ENCODE data around the gene MGAT4C. TPM values are rescaled to one million over a fixed set of nuclear protein-coding genes. Genes with fewer than 3 reads are reported as not detected.
"Not testable (repeated sequence)": the region's sequence is repeated elsewhere in the genome, so short reads cannot be mapped to it uniquely, and the experiment has no call there.

The MGAT4C gene
- total RNA-seq, 2 donors from 2014 or later = not detected

DNA sequence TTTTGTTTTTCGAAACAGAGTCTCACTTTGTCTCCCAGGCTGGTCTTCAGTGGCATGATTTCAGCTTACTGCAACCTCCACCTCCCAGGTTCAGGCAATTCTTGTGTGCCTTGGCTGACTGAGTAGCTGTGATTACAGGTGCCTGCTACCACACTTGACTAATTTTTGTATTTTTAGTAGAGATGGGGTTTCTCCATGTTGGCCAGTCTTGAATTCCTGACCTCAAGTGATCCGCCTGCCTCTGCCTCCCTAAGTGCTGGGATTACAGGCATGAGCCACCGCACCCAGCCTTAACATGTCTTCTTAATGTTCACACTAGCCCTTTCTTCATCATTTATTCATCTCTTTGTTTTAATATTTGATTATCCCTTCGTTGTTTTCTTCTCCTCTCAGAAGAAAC, 197.1 kb downstream of the MGAT4C start:
- not testable (repeated sequence) for ATAC-seq; H3K36me3 Mint-ChIP-seq (ENCODE audit: low read depth); H3K27ac Mint-ChIP-seq; H3K9me3 ChIP-seq (ENCODE audit: control insufficient read depth, low read length, poor library complexity, severe bottlenecking); H3K4me3 Mint-ChIP-seq; DNase-seq; H3K4me1 Mint-ChIP-seq; H3K27me3 Mint-ChIP-seq

DNA sequence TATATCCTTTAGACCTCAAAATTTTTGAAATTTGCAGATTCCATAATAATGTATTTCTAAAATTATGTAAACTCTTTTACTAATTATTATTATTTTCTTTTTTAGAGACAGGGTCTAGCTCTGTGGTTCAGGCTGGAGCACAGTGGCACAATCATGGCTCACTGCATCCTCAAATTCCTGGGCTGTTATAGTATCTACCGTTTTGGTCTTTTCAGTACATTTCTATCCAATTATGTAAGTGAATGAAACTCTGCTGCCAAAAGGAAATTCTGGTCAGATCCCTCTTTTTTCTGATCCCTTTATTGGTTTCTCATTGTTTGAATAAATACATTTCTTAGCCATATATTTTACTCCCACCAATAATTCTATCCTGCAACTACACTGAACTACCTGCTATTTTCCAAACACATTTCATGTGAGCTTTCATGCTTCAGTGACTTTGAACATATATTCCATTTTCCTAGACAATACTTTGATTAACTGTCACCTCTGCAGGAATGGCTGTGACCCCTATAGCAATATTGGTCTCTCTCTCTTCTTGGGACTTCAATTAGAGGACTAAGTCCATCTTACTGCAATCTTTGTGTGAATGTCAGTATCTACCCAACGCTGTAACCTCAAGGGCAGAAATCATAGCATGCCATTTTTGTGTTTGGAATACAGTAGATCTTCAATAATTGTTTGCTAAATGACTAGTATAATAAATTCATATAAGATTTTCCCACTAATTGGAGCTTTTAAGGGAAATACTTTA, 198.9 kb downstream of the MGAT4C start:
- Mint-ChIP-seq H3K4me3 (no peak overlapping the region), H3K36me3 (ENCODE audit: low read depth) (no peaks in the 10 kb centered on the region)
- no peak for ATAC-seq

DNA sequence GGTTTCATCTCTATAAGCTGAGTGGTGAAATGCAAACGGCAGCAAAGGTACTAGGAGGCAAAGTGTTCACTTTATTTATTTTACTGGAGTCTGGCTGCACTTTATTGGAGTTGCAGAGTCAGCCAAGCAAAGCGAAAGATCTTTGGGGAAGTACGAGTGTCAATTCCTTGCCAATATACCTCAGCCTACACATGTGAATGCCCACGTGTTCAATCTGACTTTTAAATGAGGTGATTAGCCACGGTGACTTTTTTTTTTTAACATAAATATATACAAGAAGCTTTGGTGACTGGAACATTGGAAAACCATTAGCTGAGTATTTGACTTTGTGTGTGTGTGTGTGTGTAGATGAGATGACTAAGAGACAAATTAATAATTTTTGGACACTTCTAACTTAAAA, 203.3 kb downstream of the MGAT4C start:
- no peaks in the 10 kb centered on the region for H3K9me3 ChIP-seq (ENCODE audit: control insufficient read depth, low read length, poor library complexity, severe bottlenecking)
- no peak for DNase-seq
- no peak for ATAC-seq
- no peak overlapping the region for H3K4me3 Mint-ChIP-seq
- no peak overlapping the region for H3K27ac Mint-ChIP-seq
- H3K4me1 Mint-ChIP-seq = no peaks in the 10 kb centered on the region
- H3K36me3 Mint-ChIP-seq (ENCODE audit: low read depth) = no peaks in the 10 kb centered on the region
- H3K27me3 Mint-ChIP-seq = no peaks in the 10 kb centered on the region

More for the DNA sequence above, 198.9 kb downstream of the MGAT4C start:
- DNase-seq = no peak
- Mint-ChIP-seq H3K4me1 (no peaks in the 10 kb centered on the region), H3K27ac (no peak overlapping the region), H3K27me3 (no peaks in the 10 kb centered on the region)
- no peaks in the 10 kb centered on the region for H3K9me3 ChIP-seq (ENCODE audit: control insufficient read depth, low read length, poor library complexity, severe bottlenecking)

DNA sequence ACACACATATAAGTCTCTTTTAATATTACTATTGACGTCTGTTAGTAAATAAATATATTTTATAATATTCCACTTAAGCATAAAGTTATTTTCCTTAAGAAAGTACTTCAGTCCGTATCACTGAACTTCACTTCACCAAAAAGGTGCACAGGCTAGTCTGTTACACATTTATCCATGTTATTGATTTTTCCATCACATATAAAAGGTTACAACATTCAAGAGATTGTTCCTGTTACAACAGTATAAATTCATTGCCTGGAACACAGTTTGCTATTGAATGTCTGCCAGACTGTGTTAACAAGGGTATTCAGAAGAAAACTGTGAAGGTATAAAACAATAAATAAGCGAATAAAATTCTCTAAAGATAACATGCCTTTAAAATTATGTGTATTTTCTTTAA, 206.2 kb downstream of the MGAT4C start:
- Mint-ChIP-seq H3K4me3 (no peak overlapping the region), H3K27ac (no peak overlapping the region), H3K27me3 (no peaks in the 10 kb centered on the region), H3K4me1 (no peaks in the 10 kb centered on the region), H3K36me3 (ENCODE audit: low read depth) (no peaks in the 10 kb centered on the region)
- no peak for ATAC-seq
- H3K9me3 ChIP-seq (ENCODE audit: control insufficient read depth, low read length, poor library complexity, severe bottlenecking) = no peaks in the 10 kb centered on the region
- DNase-seq = no peak

DNA sequence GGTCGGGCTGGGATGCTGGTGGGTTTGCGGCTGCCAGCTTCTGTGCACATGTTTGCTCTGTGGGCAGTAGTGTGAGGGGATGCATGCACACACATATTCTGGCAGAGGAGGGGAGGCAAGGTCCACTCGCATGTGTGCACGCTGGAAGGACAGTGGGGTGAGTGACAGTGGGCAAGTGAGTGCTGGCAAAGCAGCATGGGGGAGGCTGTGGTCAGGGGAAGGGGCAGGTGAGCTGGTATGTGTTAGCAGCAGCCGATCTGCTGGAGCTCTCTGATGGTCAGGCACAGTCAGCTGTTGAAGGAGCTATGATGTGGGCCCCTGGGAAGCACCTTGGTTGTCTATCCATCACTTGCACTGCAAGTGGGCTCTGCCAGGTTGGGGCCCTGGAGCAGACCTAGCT, 211.8 kb downstream of the MGAT4C start:
- Mint-ChIP-seq H3K36me3 (ENCODE audit: low read depth) (no peaks in the 10 kb centered on the region), H3K27me3 (no peaks in the 10 kb centered on the region), H3K4me3 (no peak overlapping the region), H3K27ac (no peak overlapping the region), H3K4me1 (no peaks in the 10 kb centered on the region)
- DNase-seq (no peak), ATAC-seq (no peak)
- H3K9me3 ChIP-seq (ENCODE audit: control insufficient read depth, low read length, poor library complexity, severe bottlenecking) = no peaks in the 10 kb centered on the region

DNA sequence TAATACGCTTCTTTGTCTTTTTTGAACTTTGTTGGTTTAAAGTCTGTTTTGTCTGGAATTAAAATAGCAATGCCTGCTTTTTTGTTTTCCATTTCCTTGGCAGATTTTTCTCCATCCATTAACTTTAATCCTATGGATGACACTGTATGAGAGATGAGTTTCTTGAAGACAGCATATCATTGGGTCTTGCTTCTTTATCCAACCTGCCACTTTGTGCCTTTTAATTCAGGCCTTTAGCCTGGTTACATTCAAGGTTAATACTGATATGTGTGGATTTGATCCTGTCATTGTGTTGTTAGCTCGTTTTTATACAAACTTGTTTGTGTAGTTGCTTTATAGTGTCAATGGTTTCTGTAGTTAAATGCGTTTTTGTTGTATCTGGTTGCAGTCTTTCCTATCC, 214.1 kb downstream of the MGAT4C start:
- H3K4me3 Mint-ChIP-seq = no peak overlapping the region
- H3K27ac Mint-ChIP-seq = no peak overlapping the region
- H3K4me1 Mint-ChIP-seq = no peaks in the 10 kb centered on the region
- DNase-seq = no peak
- ATAC-seq = no peak
- H3K36me3 Mint-ChIP-seq (ENCODE audit: low read depth) = no peaks in the 10 kb centered on the region
- H3K27me3 Mint-ChIP-seq = no peaks in the 10 kb centered on the region
- H3K9me3 ChIP-seq (ENCODE audit: control insufficient read depth, low read length, poor library complexity, severe bottlenecking) = no peaks in the 10 kb centered on the region

DNA sequence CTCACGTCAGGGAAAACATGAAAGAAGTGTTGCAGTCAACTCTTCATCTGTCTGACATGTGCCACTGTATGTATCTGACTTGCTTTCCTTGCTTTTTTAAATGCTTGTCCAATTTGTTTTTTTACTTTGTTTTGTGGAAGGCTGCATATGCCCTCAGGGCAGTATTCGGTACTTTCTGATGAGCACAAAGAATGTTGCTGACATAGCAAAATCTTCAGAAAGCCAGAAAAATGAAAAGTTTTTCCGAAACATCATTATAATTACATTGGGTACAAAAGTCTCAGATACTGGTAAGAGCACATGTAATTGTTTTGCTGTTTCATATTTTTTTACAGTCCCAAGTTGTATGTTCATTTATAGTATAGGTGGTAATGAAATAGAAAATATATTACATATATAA, 237.8 kb downstream of the MGAT4C start:
- no peaks in the 10 kb centered on the region for H3K9me3 ChIP-seq (ENCODE audit: control insufficient read depth, low read length, poor library complexity, severe bottlenecking)
- ATAC-seq = no peak
- no peaks in the 10 kb centered on the region for H3K36me3 Mint-ChIP-seq (ENCODE audit: low read depth)
- H3K27me3 Mint-ChIP-seq = no peaks in the 10 kb centered on the region
- no peak for DNase-seq
- H3K4me3 Mint-ChIP-seq = no peak overlapping the region
- H3K4me1 Mint-ChIP-seq = no peaks in the 10 kb centered on the region
- H3K27ac Mint-ChIP-seq = no peak overlapping the region

DNA sequence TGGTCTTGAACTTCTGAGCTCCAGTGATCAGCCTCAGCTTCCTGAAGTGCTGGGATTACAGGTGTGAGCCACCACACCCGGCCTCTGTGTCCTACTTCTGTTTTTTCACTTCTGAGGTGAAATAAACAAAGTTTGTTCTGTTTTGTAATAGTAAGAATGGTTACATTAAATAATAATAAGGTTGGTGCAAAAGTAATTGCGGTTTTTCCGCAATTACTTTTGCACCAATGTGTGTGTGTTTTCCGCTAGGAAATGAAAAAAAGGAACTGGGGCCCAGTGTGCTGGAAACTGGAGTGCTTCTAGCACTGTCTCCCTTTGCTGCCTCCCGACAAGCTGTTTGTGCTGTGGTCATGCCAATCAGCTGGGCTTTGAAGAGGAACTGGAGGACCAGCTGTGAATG, 241.2 kb downstream of the MGAT4C start:
- Mint-ChIP-seq H3K4me1 (no peaks in the 10 kb centered on the region), H3K27me3 (no peaks in the 10 kb centered on the region), H3K36me3 (ENCODE audit: low read depth) (no peaks in the 10 kb centered on the region), H3K4me3 (no peak overlapping the region), H3K27ac (no peak overlapping the region)
- DNase-seq = no peak
- no peak for ATAC-seq
- no peaks in the 10 kb centered on the region for H3K9me3 ChIP-seq (ENCODE audit: control insufficient read depth, low read length, poor library complexity, severe bottlenecking)

DNA sequence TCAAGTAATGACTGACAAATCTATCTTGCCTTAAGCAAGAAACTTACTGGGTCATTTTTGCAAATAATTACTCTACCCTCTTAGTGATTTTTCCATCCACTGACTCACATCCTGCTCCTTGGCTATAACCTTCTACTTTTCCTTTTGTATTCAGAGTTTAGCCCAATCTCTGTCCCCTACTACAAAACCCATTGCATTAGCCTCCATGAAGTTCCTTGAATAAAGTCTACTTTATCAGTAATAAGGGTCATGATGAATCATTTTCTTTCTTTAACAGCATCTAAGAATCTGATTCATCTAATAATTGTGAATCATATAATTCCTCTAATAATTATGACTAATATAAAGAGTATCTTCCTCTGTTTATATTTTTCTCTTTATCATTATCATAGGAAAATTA, 249.5 kb downstream of the MGAT4C start:
- ATAC-seq = no peak
- H3K36me3 Mint-ChIP-seq (ENCODE audit: low read depth) = no peaks in the 10 kb centered on the region
- H3K9me3 ChIP-seq (ENCODE audit: control insufficient read depth, low read length, poor library complexity, severe bottlenecking) = no peaks in the 10 kb centered on the region
- H3K4me1 Mint-ChIP-seq = no peaks in the 10 kb centered on the region
- H3K27ac Mint-ChIP-seq = no peak overlapping the region
- no peaks in the 10 kb centered on the region for H3K27me3 Mint-ChIP-seq
- no peak for DNase-seq
- H3K4me3 Mint-ChIP-seq = no peak overlapping the region

DNA sequence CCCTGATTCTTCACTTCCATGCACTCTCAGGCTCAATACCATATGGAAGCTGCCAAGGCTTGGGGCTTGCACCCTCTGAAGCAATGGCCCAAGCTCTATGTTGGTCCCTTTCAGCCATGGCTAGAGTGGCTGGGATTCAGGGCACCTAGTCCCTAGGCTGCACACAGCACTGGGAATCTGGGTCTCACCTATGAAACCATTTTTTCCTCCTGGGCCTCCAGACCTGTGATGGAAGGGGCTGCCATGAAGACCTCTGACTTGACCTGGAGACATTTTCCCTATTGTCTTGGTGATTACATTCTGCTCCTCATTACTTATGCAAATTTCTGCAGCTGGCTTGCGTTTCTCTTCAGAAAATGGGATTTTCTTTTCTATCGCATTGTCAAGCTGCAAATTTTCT, 258.1 kb downstream of the MGAT4C start:
- no peak for DNase-seq
- no peak for ATAC-seq
- no peaks in the 10 kb centered on the region for H3K4me1 Mint-ChIP-seq
- H3K9me3 ChIP-seq (ENCODE audit: control insufficient read depth, low read length, poor library complexity, severe bottlenecking) = no peaks in the 10 kb centered on the region
- no peaks in the 10 kb centered on the region for H3K27me3 Mint-ChIP-seq
- no peak overlapping the region for H3K4me3 Mint-ChIP-seq
- H3K27ac Mint-ChIP-seq = no peak overlapping the region
- no peaks in the 10 kb centered on the region for H3K36me3 Mint-ChIP-seq (ENCODE audit: low read depth)

DNA sequence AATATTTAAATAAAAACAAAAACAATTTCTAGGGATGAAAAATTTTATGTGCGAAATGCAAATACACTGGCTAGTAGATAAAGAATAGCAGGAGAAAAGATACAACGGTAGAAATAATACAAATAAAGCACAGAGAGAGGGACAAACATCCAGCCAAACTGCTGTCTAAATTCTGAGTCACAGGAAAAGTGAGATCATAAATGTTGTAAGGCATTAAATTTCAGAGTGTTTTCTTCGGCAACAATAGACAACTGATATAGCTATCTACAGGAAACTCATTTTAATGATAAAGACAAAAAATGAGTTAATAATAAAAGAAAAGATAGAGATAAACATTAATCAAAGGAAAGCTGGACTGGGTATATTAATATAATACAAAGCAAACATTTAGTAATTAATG, 259.9 kb downstream of the MGAT4C start:
- Mint-ChIP-seq H3K27me3 (no peaks in the 10 kb centered on the region), H3K4me1 (no peaks in the 10 kb centered on the region), H3K36me3 (ENCODE audit: low read depth) (no peaks in the 10 kb centered on the region), H3K4me3 (no peak overlapping the region), H3K27ac (no peak overlapping the region)
- ATAC-seq = no peak
- no peaks in the 10 kb centered on the region for H3K9me3 ChIP-seq (ENCODE audit: control insufficient read depth, low read length, poor library complexity, severe bottlenecking)
- no peak for DNase-seq

DNA sequence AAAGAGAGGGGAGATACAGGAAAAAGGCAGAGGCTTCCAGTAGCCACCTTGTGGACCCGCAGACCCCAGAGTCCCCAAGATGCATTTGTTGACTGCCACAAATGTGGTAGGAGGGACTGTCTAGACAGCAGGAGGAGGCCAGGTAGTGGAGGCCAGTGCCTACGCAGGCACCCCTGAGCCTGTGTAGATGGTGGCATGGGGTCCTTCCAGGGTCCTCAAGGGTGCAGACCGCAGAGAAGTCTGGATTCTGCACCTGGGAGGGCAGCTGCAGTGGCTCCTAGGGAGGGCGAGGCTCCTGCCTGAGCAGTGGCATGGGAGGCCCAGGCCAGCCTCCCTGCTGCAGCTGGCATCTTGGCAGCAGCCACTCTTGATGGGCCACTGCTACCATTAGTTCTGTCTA, 262.4 kb downstream of the MGAT4C start:
- H3K9me3 ChIP-seq (ENCODE audit: control insufficient read depth, low read length, poor library complexity, severe bottlenecking) = no peaks in the 10 kb centered on the region
- DNase-seq (no peak), ATAC-seq (no peak)
- no peaks in the 10 kb centered on the region for H3K4me1 Mint-ChIP-seq
- H3K4me3 Mint-ChIP-seq = no peak overlapping the region
- no peaks in the 10 kb centered on the region for H3K36me3 Mint-ChIP-seq (ENCODE audit: low read depth)
- no peak overlapping the region for H3K27ac Mint-ChIP-seq
- H3K27me3 Mint-ChIP-seq = no peaks in the 10 kb centered on the region

DNA sequence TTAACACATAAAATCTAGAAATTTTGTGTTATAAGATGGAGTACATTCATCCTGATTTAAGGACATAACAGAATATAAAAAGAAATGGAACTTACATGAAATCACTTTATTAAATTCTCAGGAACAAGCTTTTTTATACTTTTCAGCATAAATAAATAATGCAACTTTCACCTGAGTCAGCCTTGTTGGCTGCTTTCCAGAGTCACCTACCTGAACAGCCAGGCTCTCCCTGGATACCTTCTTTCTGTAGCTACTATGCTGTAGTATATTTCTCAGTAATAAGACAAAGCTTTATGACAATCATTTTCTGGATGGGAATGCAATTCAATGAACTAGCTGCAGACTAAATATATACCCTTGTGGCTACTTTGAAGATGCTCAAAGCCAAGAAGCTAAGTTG, 270.2 kb downstream of the MGAT4C start:
- no peaks in the 10 kb centered on the region for H3K9me3 ChIP-seq (ENCODE audit: control insufficient read depth, low read length, poor library complexity, severe bottlenecking)
- DNase-seq = no peak
- Mint-ChIP-seq H3K36me3 (ENCODE audit: low read depth) (no peaks in the 10 kb centered on the region), H3K4me1 (no peaks in the 10 kb centered on the region), H3K4me3 (no peak overlapping the region), H3K27ac (no peak overlapping the region), H3K27me3 (no peaks in the 10 kb centered on the region)
- no peak for ATAC-seq

DNA sequence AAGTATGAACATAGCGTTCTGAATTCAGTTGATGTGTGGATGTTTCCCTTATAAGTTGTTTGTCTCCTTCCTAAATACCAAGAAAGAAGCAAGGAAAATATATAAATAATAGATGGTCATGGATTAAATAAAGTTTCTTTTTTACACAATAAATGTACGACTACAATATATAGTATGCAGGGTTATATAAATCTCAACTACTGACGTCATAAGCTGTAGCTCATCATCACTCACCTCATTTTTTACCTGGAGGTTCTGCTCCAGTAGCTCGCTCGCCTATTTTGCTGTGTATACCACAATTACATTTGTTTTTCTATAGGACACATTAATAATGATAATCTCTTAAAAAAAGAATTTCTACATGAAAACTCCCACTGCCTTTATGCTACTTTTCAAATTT, 272.6 kb downstream of the MGAT4C start:
- Mint-ChIP-seq H3K27me3 (no peaks in the 10 kb centered on the region), H3K4me3 (no peak overlapping the region), H3K27ac (no peak overlapping the region), H3K36me3 (ENCODE audit: low read depth) (no peaks in the 10 kb centered on the region), H3K4me1 (no peaks in the 10 kb centered on the region)
- no peaks in the 10 kb centered on the region for H3K9me3 ChIP-seq (ENCODE audit: control insufficient read depth, low read length, poor library complexity, severe bottlenecking)
- ATAC-seq = no peak
- no peak for DNase-seq
